ENCODE measurements around the gene FGF12. TPM values are rescaled to one million over a fixed set of nuclear protein-coding genes. Genes with fewer than 3 reads are reported as not detected.

The FGF12 gene
- total RNA-seq, 4 donors from 2014 or later = 0.32 to 0.55 TPM; not detected in 2

DNA sequence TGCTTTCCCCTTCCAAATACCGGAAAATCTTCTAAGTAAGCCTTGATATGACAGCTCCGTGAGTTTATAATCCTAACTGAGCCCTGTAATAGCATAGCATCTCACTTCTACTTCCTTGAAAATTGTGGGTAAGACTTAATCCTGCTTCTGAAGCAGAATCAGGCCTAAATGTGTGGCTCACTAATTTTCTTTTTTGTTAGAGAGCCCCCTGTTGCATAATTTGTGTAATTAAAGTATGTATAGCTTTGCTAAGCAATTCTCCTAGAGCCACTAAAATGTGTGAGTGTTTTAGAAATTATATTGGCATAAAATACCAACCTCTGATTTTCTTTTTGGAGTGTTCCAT, 304.4 kb downstream of the FGF12 start:
- H3K4me3 ChIP-seq = no peak overlapping the region
- intact Hi-C loops (cut with DNase I; ENCODE audit: low total_unique reads) = no loop called here
- H3K36me3 ChIP-seq = no peaks in the 10 kb centered on the region
- 68 to 72% methylated on average over 2 of the region's 2 CpGs for WGBS, 2 donors (ENCODE audit: low coverage in 1 of 2)
- no peaks in the 10 kb centered on the region for H3K27me3 ChIP-seq
- H3K27ac ChIP-seq = no peak overlapping the region
- no peaks in the 10 kb centered on the region for H3K9me3 ChIP-seq
- DNase-seq = no peak
- no peak for TF ChIP-seq POLR2A (IDR thresholded peaks at IDR 0.05)
- TF ChIP-seq, protein P1, sequence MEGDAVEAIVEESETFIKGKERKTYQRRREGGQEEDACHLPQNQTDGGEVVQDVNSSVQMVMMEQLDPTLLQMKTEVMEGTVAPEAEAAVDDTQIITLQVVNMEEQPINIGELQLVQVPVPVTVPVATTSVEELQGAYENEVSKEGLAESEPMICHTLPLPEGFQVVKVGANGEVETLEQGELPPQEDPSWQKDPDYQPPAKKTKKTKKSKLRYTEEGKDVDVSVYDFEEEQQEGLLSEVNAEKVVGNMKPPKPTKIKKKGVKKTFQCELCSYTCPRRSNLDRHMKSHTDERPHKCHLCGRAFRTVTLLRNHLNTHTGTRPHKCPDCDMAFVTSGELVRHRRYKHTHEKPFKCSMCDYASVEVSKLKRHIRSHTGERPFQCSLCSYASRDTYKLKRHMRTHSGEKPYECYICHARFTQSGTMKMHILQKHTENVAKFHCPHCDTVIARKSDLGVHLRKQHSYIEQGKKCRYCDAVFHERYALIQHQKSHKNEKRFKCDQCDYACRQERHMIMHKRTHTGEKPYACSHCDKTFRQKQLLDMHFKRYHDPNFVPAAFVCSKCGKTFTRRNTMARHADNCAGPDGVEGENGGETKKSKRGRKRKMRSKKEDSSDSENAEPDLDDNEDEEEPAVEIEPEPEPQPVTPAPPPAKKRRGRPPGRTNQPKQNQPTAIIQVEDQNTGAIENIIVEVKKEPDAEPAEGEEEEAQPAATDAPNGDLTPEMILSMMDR (IDR thresholded peaks at IDR 0.05) = peak in 1 of 5 experiments; percentile 25
- in situ Hi-C loops (cut with MboI; ENCODE audit: low pct_ligation_motif_present in 1 of 4, low pct_unique_long_range_greater_than_20kb in 1 of 4, low sequenced_read_pairs in 3 of 4) = no loop called here
- H3K4me1 ChIP-seq = no peaks in the 10 kb centered on the region

- Histone ChIP-seq H3K4me1 (no peaks in the 10 kb centered on the region), H3K36me3 (no peaks in the 10 kb centered on the region), H3K4me3 (no peak overlapping the region), H3K9me3 (no peaks in the 10 kb centered on the region), H3K27me3 (no peaks in the 10 kb centered on the region), H3K27ac (no peak overlapping the region)
- WGBS, 2 donors (ENCODE audit: low coverage in 1 of 2) = 75 to 76% methylated on average over 2 of the region's 2 CpGs
- in situ Hi-C loops (cut with MboI; ENCODE audit: low pct_ligation_motif_present in 1 of 4, low pct_unique_long_range_greater_than_20kb in 1 of 4, low sequenced_read_pairs in 3 of 4) = no loop called here
- no peak for DNase-seq
- intact Hi-C loops (cut with DNase I; ENCODE audit: low total_unique reads) = no loop called here
- no peak for TF ChIP-seq EP300 (IDR thresholded peaks at IDR 0.05; ENCODE audit: low read depth)
- TF ChIP-seq, protein P1 (IDR thresholded peaks at IDR 0.05) = no peak
Measured at GRCh38 chr3:192422321-192422996, 304.9 kb downstream of the FGF12 start.

- in situ Hi-C loops (cut with MboI; ENCODE audit: low pct_ligation_motif_present in 1 of 4, low pct_unique_long_range_greater_than_20kb in 1 of 4, low sequenced_read_pairs in 3 of 4) (no loop called here), intact Hi-C loops (cut with DNase I; ENCODE audit: low total_unique reads) (no loop called here)
- WGBS, 2 donors (ENCODE audit: low coverage in 1 of 2) = 40 to 72% methylated on average over 1 of the region's 1 CpG
Measured at GRCh38 chr3:192419312-192419711, 308.0 kb downstream of the FGF12 start.

DNA sequence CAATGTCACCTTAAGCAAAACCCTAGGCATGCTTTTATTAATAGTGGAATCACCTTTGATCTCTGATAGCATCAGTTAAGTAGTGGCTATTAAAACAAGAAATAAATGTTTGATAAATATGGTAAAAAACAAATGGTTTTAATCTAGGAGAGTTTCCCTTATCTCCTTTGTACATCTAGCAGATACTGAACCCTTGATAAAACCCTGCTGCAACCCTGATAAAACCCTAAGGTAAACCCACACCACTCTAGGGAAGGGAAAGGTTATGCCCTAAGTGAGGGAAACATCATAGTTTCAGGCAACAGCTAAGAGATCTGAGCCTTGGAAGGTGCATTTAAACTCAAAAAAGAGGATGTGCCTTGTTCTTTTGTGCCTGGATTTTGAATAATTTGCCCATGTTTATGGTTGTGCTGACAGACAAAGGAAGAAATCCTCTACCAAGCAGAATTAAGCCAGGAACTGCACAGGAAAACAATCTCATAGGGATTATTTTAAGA, 309.7 kb downstream of the FGF12 start:
- Histone ChIP-seq H3K27ac (no peak overlapping the region), H3K36me3 (no peaks in the 10 kb centered on the region), H3K4me3 (no peak overlapping the region), H3K27me3 (no peaks in the 10 kb centered on the region), H3K9me3 (no peaks in the 10 kb centered on the region), H3K4me1 (no peaks in the 10 kb centered on the region)
- intact Hi-C loops (cut with DNase I; ENCODE audit: low total_unique reads) = no loop called here
- no peak for DNase-seq
- in situ Hi-C loops (cut with MboI; ENCODE audit: low pct_ligation_motif_present in 1 of 4, low pct_unique_long_range_greater_than_20kb in 1 of 4, low sequenced_read_pairs in 3 of 4) = no loop called here
- no peak for TF ChIP-seq EP300 (IDR thresholded peaks at IDR 0.05; ENCODE audit: low read depth)
- TF ChIP-seq POLR2A (IDR thresholded peaks at IDR 0.05) = no peak
- TF ChIP-seq, protein P1 (IDR thresholded peaks at IDR 0.05) = no peak
- TF ChIP-seq POLR2AphosphoS5 (IDR thresholded peaks at IDR 0.05) = no peak

More at GRCh38 chr3:192419312-192419711, 308.0 kb downstream of the FGF12 start:
- no peak overlapping the region for H3K4me3 ChIP-seq
- no peaks in the 10 kb centered on the region for H3K4me1 ChIP-seq
- no peak for DNase-seq
- TF ChIP-seq, protein P1 (IDR thresholded peaks at IDR 0.05) = no peak
- no peak for TF ChIP-seq POLR2AphosphoS5 (IDR thresholded peaks at IDR 0.05)
- TF ChIP-seq POLR2A (IDR thresholded peaks at IDR 0.05) = no peak
- no peak for TF ChIP-seq EP300 (IDR thresholded peaks at IDR 0.05; ENCODE audit: low read depth)
- no peaks in the 10 kb centered on the region for H3K27me3 ChIP-seq
- H3K36me3 ChIP-seq = no peaks in the 10 kb centered on the region
- no peaks in the 10 kb centered on the region for H3K9me3 ChIP-seq
- no peak overlapping the region for H3K27ac ChIP-seq
